Activated T-cell treated with anti-CD3 and anti-CD28 coated beads, Interleukin-2, amount 50 U/mL, for 48 hours (primary cell): ENCODE measurements around the gene PKP1.

Experiments used
- DNase-seq, 2 experiments: peaks; one replicate each; pipeline ENCODE4 v3.0.0-alpha.2; 2020

PKP1 gene

DNA sequence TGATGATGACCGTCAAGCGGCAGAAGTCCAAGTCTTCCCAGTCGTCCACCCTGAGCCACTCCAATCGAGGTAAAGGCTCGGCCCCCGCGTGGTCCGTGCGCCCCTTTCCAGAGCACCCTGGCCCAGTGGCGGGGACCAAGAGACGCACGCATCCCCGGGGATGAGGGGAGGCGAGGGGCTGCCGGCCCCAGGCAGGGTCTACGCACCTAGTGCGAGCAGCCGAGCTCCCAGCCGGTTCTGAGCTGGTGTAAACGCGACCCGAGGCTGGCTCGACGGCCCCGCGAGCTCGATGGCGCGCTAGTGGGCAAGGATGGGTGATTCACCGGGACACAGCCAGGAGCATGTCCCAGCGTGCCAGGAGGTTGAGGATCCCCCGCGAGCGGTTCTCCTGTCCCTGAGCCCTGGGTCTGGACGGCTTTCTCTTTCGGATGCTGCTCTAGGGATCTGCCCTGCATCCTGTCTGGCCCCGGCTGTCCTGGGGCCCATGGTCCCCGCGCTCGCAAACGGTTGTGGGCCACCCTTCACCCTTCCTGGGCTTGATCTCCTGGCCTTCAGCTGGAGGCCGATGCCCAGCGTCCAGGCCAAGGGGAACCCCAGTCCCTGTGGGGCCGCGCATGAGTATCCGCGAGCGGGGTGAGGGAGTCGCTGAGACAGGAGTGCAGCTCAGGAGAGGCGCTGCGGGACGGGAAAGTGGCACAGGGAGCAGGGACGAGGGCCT lies 689 bp downstream of the PKP1 start:
- DNase-seq, result no peak

DNA sequence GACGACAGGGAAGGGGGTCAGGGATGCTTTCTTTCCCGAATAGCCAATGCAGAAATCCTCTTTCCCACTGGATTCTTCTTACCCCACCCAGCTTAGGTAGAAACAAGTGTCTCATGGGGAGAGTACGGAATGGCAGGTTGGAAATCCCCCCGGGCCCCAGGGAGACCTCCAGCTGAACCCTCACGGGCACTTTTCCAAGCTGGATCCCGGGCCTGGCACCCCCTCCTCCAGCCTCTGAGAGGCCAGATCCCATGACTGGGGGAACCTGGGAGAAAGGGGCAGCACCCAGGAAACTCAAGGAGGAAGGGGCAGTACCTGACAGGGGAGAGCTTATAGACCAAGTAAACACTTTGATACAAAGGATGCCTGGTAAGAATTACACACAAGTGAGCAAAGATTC lies 1.3 kb downstream of the PKP1 start:
- DNase-seq, result no peak

- no peak for DNase-seq
Observed at GRCh38 chr1:201285846-201286245, 2.5 kb downstream of the PKP1 start.

DNA sequence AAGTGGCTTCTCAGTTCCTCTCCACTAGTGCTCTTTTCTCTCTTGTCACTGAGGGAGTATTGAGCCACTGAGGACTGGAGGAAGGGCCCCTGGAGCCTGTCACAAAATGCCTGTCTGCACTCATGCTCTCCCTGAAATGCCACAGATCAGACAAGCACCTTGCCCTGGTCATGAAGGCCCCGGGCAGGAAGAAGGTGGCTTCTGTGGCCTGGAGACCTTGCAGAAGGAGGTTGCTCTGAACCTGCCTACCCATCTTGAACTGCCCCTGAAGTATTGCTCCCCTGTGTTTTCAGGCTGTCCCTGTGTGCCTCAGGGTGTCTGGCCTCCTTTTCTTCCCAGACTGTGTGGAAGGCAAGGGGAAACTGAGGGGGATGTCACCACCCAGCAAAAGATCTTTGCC lies 3.1 kb downstream of the PKP1 start:
- no peak for DNase-seq

- no peak for DNase-seq
Observed at GRCh38 chr1:201288007-201288406, 4.7 kb downstream of the PKP1 start.

GRCh38 chr1:201288765-201289164 lies 5.5 kb downstream of the PKP1 start:
- DNase-seq, result no peak

DNA sequence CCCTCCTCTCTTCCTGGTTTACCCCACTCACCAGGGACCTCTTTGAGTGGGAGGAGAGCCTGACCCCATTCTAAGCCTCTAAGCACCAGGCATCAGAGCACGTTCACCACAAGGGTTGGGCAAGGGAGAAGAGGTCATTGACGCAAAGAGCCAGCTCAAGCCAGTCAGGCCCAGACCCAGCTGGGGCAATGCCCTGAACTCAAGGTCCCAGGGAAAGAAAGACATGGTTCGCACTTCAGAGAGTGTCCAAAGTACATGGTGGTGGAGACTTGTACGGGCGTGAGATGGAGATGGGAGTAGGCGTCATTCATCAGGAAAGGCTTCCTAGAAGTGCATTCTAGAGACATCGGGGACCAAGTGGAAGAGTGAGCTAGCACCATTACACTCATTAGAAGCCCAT lies 7.2 kb downstream of the PKP1 start:
- DNase-seq, result no peak

DNA sequence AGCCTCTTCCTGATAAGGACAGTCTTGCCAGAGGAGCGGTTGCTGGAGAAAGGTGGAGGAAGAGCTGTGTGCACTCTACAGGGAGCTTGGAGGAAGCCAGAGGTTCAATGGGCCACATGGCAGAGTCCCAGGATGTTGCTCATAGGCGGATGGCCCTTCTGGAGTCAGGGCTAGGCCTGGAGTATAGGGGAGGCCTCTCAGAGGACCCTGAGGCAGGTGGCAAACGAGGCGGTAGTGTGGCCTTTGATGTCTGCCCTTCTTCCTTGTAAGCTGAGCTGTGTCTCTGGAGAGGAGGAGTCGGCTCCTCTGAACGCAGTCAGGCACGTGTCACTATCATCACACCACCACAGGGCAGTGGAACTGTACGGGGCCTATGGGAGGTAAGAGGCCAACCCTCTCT lies 8.6 kb downstream of the PKP1 start:
- no peak for DNase-seq

- DNase-seq, result no peak
Observed at GRCh38 chr1:201294876-201295275, 11.6 kb downstream of the PKP1 start.

DNA sequence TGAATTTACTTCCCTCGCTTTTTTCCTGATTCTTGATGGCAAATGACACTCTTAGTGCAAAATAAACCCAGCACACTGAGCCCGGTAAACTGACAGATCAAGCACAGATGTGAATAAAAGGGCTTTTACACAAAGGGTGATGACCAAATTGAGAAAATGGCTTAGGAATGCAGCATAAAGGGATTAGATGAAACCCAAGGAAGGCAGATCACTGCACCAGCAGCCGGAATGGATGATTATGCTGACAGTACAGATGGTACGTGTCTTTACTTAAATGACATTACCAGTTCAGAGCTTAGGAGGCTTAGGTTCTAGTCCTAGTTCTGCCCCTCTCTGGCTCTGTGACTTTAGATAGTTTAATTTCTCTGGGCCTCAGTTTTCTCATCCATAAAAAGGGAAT lies 12.0 kb downstream of the PKP1 start:
- no peak for DNase-seq

DNA sequence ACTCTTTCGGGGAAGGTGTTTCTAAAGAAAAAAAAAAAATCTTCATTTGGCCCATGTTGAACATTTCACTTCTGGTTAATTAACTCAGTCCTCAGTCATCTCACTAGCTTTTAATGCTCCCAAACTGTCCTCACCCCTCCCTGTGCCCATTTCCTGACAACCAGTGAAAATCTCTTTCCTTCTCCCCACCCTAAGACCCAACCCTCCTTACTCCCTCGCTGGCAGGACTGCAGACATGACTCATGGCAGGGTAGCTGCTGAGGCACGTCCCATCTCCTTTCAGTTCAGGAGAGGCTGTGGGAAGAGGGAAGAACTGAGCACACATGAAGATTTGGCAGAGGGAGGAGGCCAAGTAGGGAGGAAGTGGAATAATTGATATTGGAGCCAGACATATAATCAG lies 12.6 kb downstream of the PKP1 start:
- DNase-seq, result no peak

GRCh38 chr1:201296352-201296751 lies 13.0 kb downstream of the PKP1 start:
- no peak for DNase-seq

- DNase-seq, result no peak
Observed at GRCh38 chr1:201298396-201299381, 15.4 kb downstream of the PKP1 start.

DNA sequence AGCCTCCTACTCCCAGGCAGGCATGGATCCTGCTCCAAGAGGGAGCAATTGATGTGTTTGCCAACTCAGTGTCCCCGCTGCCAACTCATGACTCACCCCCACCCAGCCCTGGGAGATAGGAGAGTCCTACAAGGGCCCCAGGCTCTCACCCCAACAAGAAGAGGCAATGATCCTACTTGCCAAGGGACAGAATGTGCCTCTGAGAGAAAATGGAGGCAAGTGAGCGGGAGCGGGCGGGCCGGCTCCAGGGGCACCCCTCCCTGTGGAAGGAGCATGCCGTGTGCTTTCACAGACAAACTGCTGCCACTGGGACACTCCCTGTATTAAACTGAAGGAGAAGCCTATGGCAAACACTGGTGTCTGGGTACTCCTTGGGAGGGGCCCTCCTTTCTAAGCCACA lies 16.7 kb downstream of the PKP1 start:
- no peak for DNase-seq

- DNase-seq, result no peak
Observed at GRCh38 chr1:201300641-201301040, 17.3 kb downstream of the PKP1 start.

- no peak for DNase-seq
Observed at GRCh38 chr1:201302163-201303152, 19.2 kb downstream of the PKP1 start.

DNA sequence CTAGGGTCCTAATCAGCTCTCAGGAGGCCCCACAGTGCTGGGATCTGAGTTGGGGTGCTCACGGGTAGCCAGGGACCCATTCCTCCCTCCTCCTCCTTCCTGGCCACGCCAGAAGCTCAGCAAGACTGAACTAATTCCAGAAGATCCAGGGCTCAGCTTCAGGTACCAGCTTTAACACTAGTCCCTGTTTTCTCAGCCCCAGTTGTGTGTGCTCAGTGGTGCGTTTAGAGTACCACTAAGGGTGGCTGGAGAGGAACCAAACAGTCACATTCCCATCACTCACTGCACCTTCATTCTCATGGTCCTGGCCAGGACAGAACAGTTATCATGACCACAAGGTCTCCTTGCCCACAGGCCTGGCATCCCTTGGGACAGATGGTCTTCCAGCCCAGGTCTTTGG lies 20.8 kb downstream of the PKP1 start:
- no peak for DNase-seq

GRCh38 chr1:201305815-201306214 lies 22.5 kb downstream of the PKP1 start:
- no peak for DNase-seq

GRCh38 chr1:201307231-201307630 lies 23.9 kb downstream of the PKP1 start:
- DNase-seq, result no peak

DNA sequence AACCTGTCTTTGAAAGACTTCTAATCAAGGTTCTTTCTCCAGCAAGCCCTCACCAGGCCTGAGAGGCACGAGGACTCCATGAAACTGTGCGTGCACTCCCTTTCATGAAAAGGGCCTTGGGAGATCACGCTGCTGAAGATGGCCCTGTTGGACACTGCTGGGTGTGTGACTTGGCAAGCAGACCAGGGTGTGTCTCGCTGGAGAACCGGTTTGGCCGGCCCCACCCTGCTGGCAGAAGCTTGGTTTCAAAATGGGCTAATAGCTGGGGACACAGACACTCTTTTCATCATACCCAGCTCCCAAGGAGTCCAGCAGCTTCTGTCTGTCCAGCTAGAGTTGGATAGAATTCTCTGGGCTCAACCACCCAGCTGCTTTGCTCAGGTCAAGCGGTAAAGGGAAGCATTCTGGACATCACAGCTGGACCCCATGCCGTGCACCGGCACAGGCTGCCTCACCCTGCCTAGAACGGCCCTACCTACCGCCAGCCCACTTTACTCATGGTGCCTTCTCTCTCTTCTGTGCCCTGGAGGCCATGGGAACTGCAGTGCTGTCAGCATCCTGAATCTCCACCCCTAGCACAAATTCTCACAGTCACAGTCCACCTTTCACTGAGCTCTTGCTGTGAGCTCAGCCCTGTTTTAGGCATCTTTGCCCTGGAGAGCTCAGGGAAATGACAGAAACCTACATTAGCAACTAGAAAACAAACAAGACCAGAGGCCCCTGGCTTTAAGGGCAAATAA lies 24.6 kb downstream of the PKP1 start:
- DNase-seq, result no peak

GRCh38 chr1:201309416-201309815 lies 26.1 kb downstream of the PKP1 start:
- no peak for DNase-seq
